SU-DHL-6 (cell line): ENCODE data around the gene BCAS4.

Source experiments
- H2AFZ ChIP-seq: fragments of 200-600 bp; sonication (generic); 2 replicates; pipeline ENCODE4 v1.6.1; 2014; ENCODE audit warnings: low read depth, mild to moderate bottlenecking, moderate library complexity, mixed read lengths, antibody characterized with exemption, low read length; ENCODE audit not compliant: severe bottlenecking
- H3F3A ChIP-seq: fragments of 200-600 bp; shearing (Covaris generic); 2 replicates; pipeline ENCODE4 v1.6.0; 2016; ENCODE audit warnings: antibody characterized with exemption, mild to moderate bottlenecking; ENCODE audit not compliant: insufficient read depth
- H3K27ac ChIP-seq: fragments of 200-600 bp; sonication (generic); 2 replicates; pipeline ENCODE4 v1.5.1; 2016; ENCODE audit warnings: low read depth, mild to moderate bottlenecking, low read length, moderate library complexity, mixed read lengths
- H3K27me3 ChIP-seq: fragments of 200-600 bp; sonication (generic), shearing (Covaris generic); 2 replicates; pipeline ENCODE4 v1.6.0; 2014; ENCODE audit warnings: mild to moderate bottlenecking, low read length
- H3K36me3 ChIP-seq: fragments of 200-600 bp; sonication (generic); 2 replicates; pipeline ENCODE4 v1.6.1; 2014; ENCODE audit warnings: mild to moderate bottlenecking, low read length, mixed read lengths
- H3K4me2 ChIP-seq: fragments of 300-600, 200-600 bp; shearing (Covaris generic), sonication (generic); 2 replicates; pipeline ENCODE4 v1.6.0; 2014; ENCODE audit warnings: low read length, low read depth, mild to moderate bottlenecking; ENCODE audit not compliant: poor library complexity, severe bottlenecking
- H3K4me3 ChIP-seq: fragments of 200-600 bp; sonication (generic); 2 replicates; pipeline ENCODE4 v1.5.1; 2014; ENCODE audit warnings: antibody characterized with exemption, low read length, mild to moderate bottlenecking, mixed read lengths; ENCODE audit not compliant: insufficient read depth, poor library complexity, severe bottlenecking
- H3K79me2 ChIP-seq: fragments of 200-600 bp; sonication (generic); 2 replicates; pipeline ENCODE4 v1.6.1; 2014; ENCODE audit warnings: mild to moderate bottlenecking, low read length, moderate library complexity; ENCODE audit not compliant: insufficient read depth
- H3K9ac ChIP-seq: fragments of 200-600 bp; sonication (generic); 2 replicates; pipeline ENCODE4 v1.7.0; 2014; ENCODE audit warnings: mild to moderate bottlenecking, low read length
- H3K9me2 ChIP-seq: fragments of 200-600 bp; sonication (generic); replicated peaks from 2 replicates; pipeline ENCODE4 v1.6.1; 2014; ENCODE audit warnings: low read length; ENCODE audit not compliant: insufficient read depth
- H3K9me3 ChIP-seq: fragments of 200-600 bp; sonication (generic); 2 replicates; pipeline ENCODE4 v1.6.1; 2014; ENCODE audit warnings: low read length, mixed read lengths; ENCODE audit not compliant: insufficient read depth
- H4K20me1 ChIP-seq: fragments of 200-600 bp; sonication (generic); 2 replicates; pipeline ENCODE4 v1.6.1; 2014; ENCODE audit warnings: low read depth, mild to moderate bottlenecking, antibody characterized with exemption, low read length, moderate library complexity, mixed read lengths
- EZH2phosphoT487 ChIP-seq: fragments of 200-600 bp; sonication (generic), shearing (Covaris generic); conservative IDR thresholded peaks from 2 replicates; pipeline ENCODE4 v1.6.1; 2018; ENCODE audit warnings: mild to moderate bottlenecking, antibody characterized with exemption, low read length, moderate library complexity, mixed read lengths
- TF ChIP-seq, protein P1 (sequence below): fragments of 200-600 bp; sonication (generic); IDR thresholded peaks from one replicate; pipeline ENCODE4 v1.5.1; 2017; ENCODE audit warnings: antibody characterized with exemption, mild to moderate bottlenecking, low read length, moderate library complexity; ENCODE audit not compliant: insufficient read depth, poor library complexity, severe bottlenecking

The BCAS4 gene

DNA sequence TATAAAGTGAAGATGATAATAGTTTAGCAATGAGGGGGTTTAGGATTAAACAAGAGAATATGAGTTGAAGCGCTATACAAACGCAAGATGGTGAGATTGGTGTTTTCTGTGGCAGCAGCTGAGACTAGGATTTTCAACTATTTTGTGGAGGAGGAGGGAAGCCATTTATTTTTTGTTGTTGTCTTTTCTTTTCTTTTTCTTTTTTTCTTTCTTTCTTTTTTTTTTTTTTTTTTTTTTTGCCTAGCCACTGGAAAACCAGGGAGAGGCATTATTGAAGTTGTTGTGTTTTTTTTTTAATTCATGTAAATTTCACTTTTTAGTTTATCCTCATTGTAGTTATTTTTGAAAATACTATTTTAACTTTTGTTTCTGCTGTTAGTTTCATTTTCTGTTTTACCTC is 47.6 kb upstream of the BCAS4 start:
- Histone ChIP-seq H3K9me3 (no peaks in the 10 kb centered on the region), H3K79me2 (no peaks in the 10 kb centered on the region), H3K27me3 (no peaks in the 10 kb centered on the region), H3F3A (no peaks in the 10 kb centered on the region), H3K36me3 (no peaks in the 10 kb centered on the region; the same call in 1 of the 2 replicates), H3K4me3 (no peak overlapping the region), H3K9me2 (no peaks in the 10 kb centered on the region), H3K27ac (no peak overlapping the region), H4K20me1 (no peaks in the 10 kb centered on the region), H2AFZ (no peak overlapping the region), H3K9ac (no peak overlapping the region), H3K4me2 (no peak overlapping the region)
- TF ChIP-seq EZH2phosphoT487 = no peak
- TF ChIP-seq, protein P1, sequence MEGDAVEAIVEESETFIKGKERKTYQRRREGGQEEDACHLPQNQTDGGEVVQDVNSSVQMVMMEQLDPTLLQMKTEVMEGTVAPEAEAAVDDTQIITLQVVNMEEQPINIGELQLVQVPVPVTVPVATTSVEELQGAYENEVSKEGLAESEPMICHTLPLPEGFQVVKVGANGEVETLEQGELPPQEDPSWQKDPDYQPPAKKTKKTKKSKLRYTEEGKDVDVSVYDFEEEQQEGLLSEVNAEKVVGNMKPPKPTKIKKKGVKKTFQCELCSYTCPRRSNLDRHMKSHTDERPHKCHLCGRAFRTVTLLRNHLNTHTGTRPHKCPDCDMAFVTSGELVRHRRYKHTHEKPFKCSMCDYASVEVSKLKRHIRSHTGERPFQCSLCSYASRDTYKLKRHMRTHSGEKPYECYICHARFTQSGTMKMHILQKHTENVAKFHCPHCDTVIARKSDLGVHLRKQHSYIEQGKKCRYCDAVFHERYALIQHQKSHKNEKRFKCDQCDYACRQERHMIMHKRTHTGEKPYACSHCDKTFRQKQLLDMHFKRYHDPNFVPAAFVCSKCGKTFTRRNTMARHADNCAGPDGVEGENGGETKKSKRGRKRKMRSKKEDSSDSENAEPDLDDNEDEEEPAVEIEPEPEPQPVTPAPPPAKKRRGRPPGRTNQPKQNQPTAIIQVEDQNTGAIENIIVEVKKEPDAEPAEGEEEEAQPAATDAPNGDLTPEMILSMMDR = no peak

DNA sequence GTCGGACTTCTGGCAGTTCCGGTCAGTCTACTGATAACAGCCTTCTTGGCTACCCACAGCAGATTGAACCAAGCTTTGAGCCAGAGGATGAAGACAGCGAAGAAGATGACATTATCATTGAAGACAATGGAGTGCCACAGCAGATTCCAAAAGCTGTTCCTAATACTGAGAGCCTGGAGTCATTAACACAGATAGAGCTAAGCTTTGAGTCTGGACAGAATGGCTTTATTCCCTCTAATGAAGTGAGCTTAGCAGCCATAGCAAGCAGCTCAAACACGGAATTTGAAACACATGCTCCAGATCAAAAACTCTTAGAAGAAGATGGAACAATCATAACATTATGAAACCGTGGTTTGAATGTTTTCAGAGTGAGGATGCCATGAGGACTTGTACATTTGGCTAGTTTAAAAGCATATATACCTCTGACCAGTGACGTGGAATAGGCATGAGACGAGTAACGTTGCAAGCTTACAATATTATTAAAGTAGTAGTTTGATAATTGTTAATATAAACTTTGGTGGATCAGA is 44.7 kb upstream of the BCAS4 start:
- Histone ChIP-seq H2AFZ (no peak overlapping the region), H3K27me3 (no peaks in the 10 kb centered on the region), H3K79me2 (no peaks in the 10 kb centered on the region), H3K36me3 (peaks cover 8% of the 10 kb centered on the region; the same call in 1 of the 2 replicates), H3F3A (peaks cover 6% of the 10 kb centered on the region), H3K9me3 (no peaks in the 10 kb centered on the region), H3K9ac (no peak overlapping the region), H3K4me3 (no peak overlapping the region), H3K27ac (no peak overlapping the region), H3K9me2 (no peaks in the 10 kb centered on the region), H3K4me2 (no peak overlapping the region), H4K20me1 (no peaks in the 10 kb centered on the region)
- TF ChIP-seq, protein P1 = no peak
- no peak for TF ChIP-seq EZH2phosphoT487

DNA sequence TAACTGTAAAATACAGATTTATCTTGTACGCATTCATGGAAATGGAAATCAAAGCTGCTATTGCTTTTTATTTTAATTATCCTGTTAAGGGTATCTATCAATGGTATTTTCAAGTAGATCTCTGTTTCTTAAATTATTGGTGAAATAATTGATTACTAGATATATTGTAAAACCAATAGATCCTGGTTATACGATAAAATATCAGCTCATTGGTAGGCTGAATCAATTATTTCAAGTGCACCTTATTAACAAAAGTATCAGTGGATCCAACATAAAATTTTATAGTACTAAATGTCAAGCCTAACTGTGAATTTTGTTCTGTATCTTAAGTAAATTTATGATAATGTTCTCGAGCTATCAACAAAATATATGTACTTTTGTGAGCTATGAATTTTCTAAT is 41.7 kb upstream of the BCAS4 start:
- no peaks in the 10 kb centered on the region for H3K79me2 ChIP-seq
- H3K9me2 ChIP-seq = no peaks in the 10 kb centered on the region
- H3K27ac ChIP-seq = no peak overlapping the region
- H4K20me1 ChIP-seq = no peaks in the 10 kb centered on the region
- no peak overlapping the region for H3K4me3 ChIP-seq
- TF ChIP-seq, protein P1 = no peak
- no peak for TF ChIP-seq EZH2phosphoT487
- peaks cover 8% of the 10 kb centered on the region; the same call in 1 of the 2 replicates for H3K36me3 ChIP-seq
- no peaks in the 10 kb centered on the region for H3K27me3 ChIP-seq
- H3F3A ChIP-seq = peaks cover 6% of the 10 kb centered on the region
- H3K9me3 ChIP-seq = no peaks in the 10 kb centered on the region
- no peak overlapping the region for H3K9ac ChIP-seq
- H2AFZ ChIP-seq = no peak overlapping the region
- H3K4me2 ChIP-seq = no peak overlapping the region
